ENCODE data around the gene MTHFD1L.

GRCh38 chr6:150841189-150841588 lies 24.3 kb upstream of the MTHFD1L start:
- no peak for TF ChIP-seq POLR2A (IDR thresholded peaks at IDR 0.05; ENCODE audit: low read depth, low read length)
- no peak for TF ChIP-seq CTCF (conservative IDR thresholded peaks at IDR 0.05; ENCODE audit: low read depth, low read length)
- no peak for TF ChIP-seq USF2 (IDR thresholded peaks at IDR 0.05; ENCODE audit: low read depth, low read length)
- no peak for TF ChIP-seq MAZ (IDR thresholded peaks at IDR 0.05; ENCODE audit: borderline replicate concordance, low read depth, low read length)
- no peak for TF ChIP-seq RFX5 (IDR thresholded peaks at IDR 0.05; ENCODE audit: low read depth, low read length)
- TF ChIP-seq ELK1 (IDR thresholded peaks at IDR 0.05; ENCODE audit: borderline replicate concordance, low read depth, low read length) = no peak
- TF ChIP-seq CEBPB (IDR thresholded peaks at IDR 0.05; ENCODE audit: low read depth, low read length) = no peak
- TF ChIP-seq MAFK (IDR thresholded peaks at IDR 0.05; ENCODE audit: low read depth, low read length) = no peak
- no peak for TF ChIP-seq RCOR1 (IDR thresholded peaks at IDR 0.05; ENCODE audit: insufficient replicate concordance, low read length)
- TF ChIP-seq MXI1 (IDR thresholded peaks at IDR 0.05; ENCODE audit: borderline replicate concordance, low read depth, low read length) = no peak
- TF ChIP-seq CHD1 (IDR thresholded peaks at IDR 0.05; ENCODE audit: low read depth, low read length) = no peak
- no peak for TF ChIP-seq RAD21 (IDR thresholded peaks at IDR 0.05; ENCODE audit: low read length)
